HepG2 (cell line): ENCODE results near the gene AP3D1. TPM values are rescaled to one million over a fixed set of nuclear protein-coding genes. Genes with fewer than 3 reads are reported as not detected.

Experiments
- FOXK1 ChIP-seq: sonication (generic); formaldehyde crosslinking; IDR thresholded peaks from 2 replicates; pipeline ENCODE4 v1.4.0; 2020; ENCODE audit warnings: low read depth, missing genetic modification reagents, borderline replicate concordance
- HNRNPH1 ChIP-seq: fragments of 200-400 bp; formaldehyde crosslinking; optimal IDR thresholded peaks from 2 replicates; pipeline ENCODE3; 2017; ENCODE audit warnings: mild to moderate bottlenecking, low read depth, low read length
- KLF16 ChIP-seq, 2 experiments: sonication (generic) in 1 of 2; formaldehyde crosslinking in 1 of 2; IDR thresholded peaks; 2 replicates each; pipeline versions ENCODE4 v1.6.1 to v1.8.0; 2016 to 2023; ENCODE audit warnings: missing genetic modification reagents in 2 of 2, missing compliant biosample characterization in 1 of 2
- MED13 ChIP-seq: sonication (generic); formaldehyde crosslinking; IDR thresholded peaks from 2 replicates; pipeline ENCODE4 v1.5.0; 2020; ENCODE audit warnings: missing genetic modification reagents
- MEIS2 ChIP-seq: sonication (generic); formaldehyde crosslinking; IDR thresholded peaks from 2 replicates; pipeline ENCODE4 v1.9.0; 2021; ENCODE audit warnings: mild to moderate bottlenecking, missing genetic modification reagents
- NFIB ChIP-seq: sonication (generic); formaldehyde crosslinking; IDR thresholded peaks from 2 replicates; pipeline ENCODE4 v1.9.0; 2021; ENCODE audit warnings: missing genetic modification reagents, mild to moderate bottlenecking, borderline replicate concordance
- RFX5 ChIP-seq: IDR thresholded peaks from 2 replicates; pipeline ENCODE4 v1.6.1; 2011; ENCODE audit warnings: low read depth, low read length, improper control_type of control experiment
- SAP130 ChIP-seq: IDR thresholded peaks from 2 replicates; pipeline ENCODE4 v1.6.1; 2016; ENCODE audit warnings: low read depth
- SIN3B ChIP-seq: fragments of 150-350 bp; IDR thresholded peaks from 2 replicates; pipeline ENCODE4 v1.6.1; 2014; ENCODE audit warnings: low read length
- SMYD3 ChIP-seq: sonication (generic); formaldehyde crosslinking; IDR thresholded peaks from 2 replicates; pipeline ENCODE4 v1.8.1; 2023; ENCODE audit warnings: mild to moderate bottlenecking, missing genetic modification reagents
- TAF15 ChIP-seq: fragments of 200-400 bp; formaldehyde crosslinking; IDR thresholded peaks from one replicate; pipeline ENCODE4 v1.6.1; 2018; ENCODE audit warnings: mild to moderate bottlenecking, low read depth, low read length; ENCODE audit not compliant: poor library complexity, severe bottlenecking
- TP53 ChIP-seq: sonication (generic); formaldehyde crosslinking; conservative IDR thresholded peaks from 2 replicates; pipeline ENCODE4 v1.4.0; 2020; ENCODE audit warnings: missing genetic modification reagents
- ZBTB21 ChIP-seq: sonication (generic); formaldehyde crosslinking; IDR thresholded peaks from 2 replicates; pipeline ENCODE4 v1.4.0; 2020; ENCODE audit warnings: missing genetic modification reagents
- ZNF253 ChIP-seq: sonication (generic); formaldehyde crosslinking; IDR thresholded peaks from 2 replicates; pipeline ENCODE4 v1.8.0; 2022; ENCODE audit warnings: mild to moderate bottlenecking, missing genetic modification reagents, borderline replicate concordance
- ZNF30 ChIP-seq: sonication (generic); formaldehyde crosslinking; IDR thresholded peaks from 2 replicates; pipeline ENCODE4 v1.5.0; 2020; ENCODE audit warnings: mild to moderate bottlenecking, missing genetic modification reagents
- ZNF337 ChIP-seq: sonication (generic); formaldehyde crosslinking; IDR thresholded peaks from 2 replicates; pipeline ENCODE4 v1.5.1; 2020; ENCODE audit warnings: missing genetic modification reagents, low read depth, mild to moderate bottlenecking, borderline replicate concordance
- ZNF552 ChIP-seq: sonication (generic); formaldehyde crosslinking; IDR thresholded peaks from 2 replicates; pipeline ENCODE4 v1.9.0; 2022; ENCODE audit warnings: missing genetic modification reagents, mild to moderate bottlenecking, borderline replicate concordance
- ZNF644 ChIP-seq: IDR thresholded peaks from 2 replicates; pipeline ENCODE4 v1.6.1; 2016; ENCODE audit warnings: low read depth
- polyA plus RNA-seq, 8 experiments: library from polyadenylated mRNA; depleted of rRNA in 3 of 8; stranded (reverse) in 7 of 8; unstranded in 1 of 8; fragments of >200 nt; fragmentation: Illumina TruSeq in 4 of 8; extraction: Trizol in 4 of 8; gene quantifications; 2 replicates each; pipeline versions ENCODE4 v1.2.1 to v1.2.3, GENCODE V29; 2011 to 2016; ENCODE audit warnings: low read depth in 4 of 8, missing spikeins in 1 of 8, mixed read lengths in 1 of 8; ENCODE audit not compliant: insufficient read depth in 1 of 8
- total RNA-seq, 5 experiments: library from RNA; depleted of rRNA; stranded (reverse); fragments of >200 nt; fragmentation: Illumina TruSeq; extraction: Trizol; gene quantifications; 2 replicates each; pipeline ENCODE4 v1.2.3, GENCODE V29; 2016; ENCODE audit warnings: low read depth in 1 of 5
- TF ChIP-seq, protein P1 (sequence below): sonication (generic); formaldehyde crosslinking; IDR thresholded peaks from 2 replicates; pipeline ENCODE4 v1.8.1; 2023; ENCODE audit warnings: mild to moderate bottlenecking, missing genetic modification reagents
- TF ChIP-seq, protein P2 (sequence below): IDR thresholded peaks from 2 replicates; pipeline ENCODE4 v1.6.1; 2016; ENCODE audit warnings: mild to moderate bottlenecking, missing biosample characterization, missing genetic modification reagents
- TF ChIP-seq, protein P3 (sequence below): sonication (generic); formaldehyde crosslinking; IDR thresholded peaks from 2 replicates; pipeline ENCODE4 v1.8.1; 2023; ENCODE audit warnings: missing genetic modification reagents, inconsistent platforms, borderline replicate concordance
- TF ChIP-seq, protein P4 (sequence below): sonication (generic); formaldehyde crosslinking; IDR thresholded peaks from 2 replicates; pipeline ENCODE4 v1.5.1; 2020; ENCODE audit warnings: mild to moderate bottlenecking, missing genetic modification reagents, borderline replicate concordance
- TF ChIP-seq, protein P5 (sequence below), 2 experiments: sonication (generic) in 1 of 2; formaldehyde crosslinking in 1 of 2; IDR thresholded peaks; 2 replicates each; pipeline versions ENCODE4 v1.5.1 to v1.6.1; 2011 to 2020; ENCODE audit warnings: borderline replicate concordance in 1 of 2, low read depth in 1 of 2, low read length in 1 of 2, mild to moderate bottlenecking in 1 of 2, missing genetic modification reagents in 1 of 2, moderate library complexity in 1 of 2

AP3D1 gene
- total and polyA plus RNA-seq, 2 of the 13 experiments (the other 11 are each of a cell fraction or from before 2014, with no cell fraction given), result 68.0 to 82.6 TPM

DNA sequence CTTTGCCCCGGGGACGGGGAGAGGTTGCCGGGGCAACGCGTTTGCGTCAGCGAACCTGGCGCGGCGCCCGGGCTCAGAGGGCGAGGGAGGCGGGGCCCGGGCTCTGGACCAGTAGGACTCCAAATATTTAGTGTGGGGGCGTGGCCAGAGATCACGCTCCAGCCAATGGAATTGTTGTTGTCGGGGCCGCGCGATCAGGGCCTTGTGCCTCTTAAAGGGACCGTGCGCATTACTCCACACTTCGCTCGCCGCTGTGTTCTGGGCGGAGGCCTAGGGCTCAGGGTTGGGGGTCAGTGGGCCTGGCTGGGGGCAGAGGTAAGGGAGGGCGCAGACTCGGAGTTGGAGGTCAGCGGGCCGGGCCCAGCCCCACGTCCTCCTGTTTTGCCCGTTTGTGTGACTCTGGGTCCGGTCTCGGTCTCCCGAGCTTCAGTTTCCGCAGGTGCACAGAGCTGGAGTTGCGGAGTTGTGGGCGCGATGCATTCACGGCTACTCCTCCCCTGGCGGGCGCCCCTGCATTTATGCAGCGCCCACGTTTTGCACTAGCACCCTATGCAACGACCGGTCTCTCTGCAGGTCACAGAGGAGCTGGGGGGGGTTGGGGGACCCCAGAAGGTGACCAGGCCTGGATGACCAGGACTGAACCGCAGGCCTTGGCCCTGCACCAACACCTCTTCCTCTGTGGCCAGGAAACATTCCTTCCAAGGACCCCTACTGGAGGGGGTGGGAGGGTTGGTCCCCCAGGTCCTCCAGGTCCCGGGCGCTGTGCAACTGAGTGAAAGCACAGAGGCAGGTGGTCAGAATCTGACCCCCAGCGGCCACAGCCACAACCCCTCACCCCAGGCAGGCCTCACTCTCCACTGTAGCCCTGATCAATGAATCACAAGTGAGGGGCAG lies 89.6 kb downstream of the AP3D1 start (continued):
- TF ChIP-seq, protein P1, sequence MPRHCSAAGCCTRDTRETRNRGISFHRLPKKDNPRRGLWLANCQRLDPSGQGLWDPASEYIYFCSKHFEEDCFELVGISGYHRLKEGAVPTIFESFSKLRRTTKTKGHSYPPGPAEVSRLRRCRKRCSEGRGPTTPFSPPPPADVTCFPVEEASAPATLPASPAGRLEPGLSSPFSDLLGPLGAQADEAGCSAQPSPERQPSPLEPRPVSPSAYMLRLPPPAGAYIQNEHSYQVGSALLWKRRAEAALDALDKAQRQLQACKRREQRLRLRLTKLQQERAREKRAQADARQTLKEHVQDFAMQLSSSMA (CRISPR knock-in tag), result no peak
- TF ChIP-seq RFX5 (peak; percentile 95), ZNF337 (no peak), ZNF552 (CRISPR knock-in tag) (no peak), ZNF30 (CRISPR knock-in tag) (no peak), KLF16 (CRISPR knock-in tag; IDR thresholded peaks at IDR 0.05) (no peak), FOXK1 (CRISPR knock-in tag) (0 out of 2 replicates have a peak, but pooled peaks have one; percentile 9), SAP130 (0 out of 2 replicates have a peak, but pooled peaks have one; percentile 8), TP53 (CRISPR knock-in tag) (no peak), SMYD3 (CRISPR knock-in tag) (no peak), ZNF253 (CRISPR knock-in tag) (no peak), SIN3B (no peak), MEIS2 (no peak), ZBTB21 (CRISPR knock-in tag) (no peak), NFIB (no peak), HNRNPH1 (no peak), ZNF644 (CRISPR knock-in tag) (no peak), TAF15 (no peak), MED13 (CRISPR knock-in tag) (no peak)
- TF ChIP-seq, protein P2, sequence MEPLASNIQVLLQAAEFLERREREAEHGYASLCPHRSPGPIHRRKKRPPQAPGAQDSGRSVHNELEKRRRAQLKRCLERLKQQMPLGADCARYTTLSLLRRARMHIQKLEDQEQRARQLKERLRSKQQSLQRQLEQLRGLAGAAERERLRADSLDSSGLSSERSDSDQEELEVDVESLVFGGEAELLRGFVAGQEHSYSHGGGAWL (CRISPR knock-in tag), result no peak; the same call in 1 of the 2 replicates
- TF ChIP-seq, protein P3, sequence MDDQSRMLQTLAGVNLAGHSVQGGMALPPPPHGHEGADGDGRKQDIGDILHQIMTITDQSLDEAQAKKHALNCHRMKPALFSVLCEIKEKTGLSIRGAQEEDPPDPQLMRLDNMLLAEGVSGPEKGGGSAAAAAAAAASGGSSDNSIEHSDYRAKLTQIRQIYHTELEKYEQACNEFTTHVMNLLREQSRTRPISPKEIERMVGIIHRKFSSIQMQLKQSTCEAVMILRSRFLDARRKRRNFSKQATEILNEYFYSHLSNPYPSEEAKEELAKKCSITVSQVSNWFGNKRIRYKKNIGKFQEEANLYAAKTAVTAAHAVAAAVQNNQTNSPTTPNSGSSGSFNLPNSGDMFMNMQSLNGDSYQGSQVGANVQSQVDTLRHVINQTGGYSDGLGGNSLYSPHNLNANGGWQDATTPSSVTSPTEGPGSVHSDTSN, result no peak
- TF ChIP-seq, protein P4, sequence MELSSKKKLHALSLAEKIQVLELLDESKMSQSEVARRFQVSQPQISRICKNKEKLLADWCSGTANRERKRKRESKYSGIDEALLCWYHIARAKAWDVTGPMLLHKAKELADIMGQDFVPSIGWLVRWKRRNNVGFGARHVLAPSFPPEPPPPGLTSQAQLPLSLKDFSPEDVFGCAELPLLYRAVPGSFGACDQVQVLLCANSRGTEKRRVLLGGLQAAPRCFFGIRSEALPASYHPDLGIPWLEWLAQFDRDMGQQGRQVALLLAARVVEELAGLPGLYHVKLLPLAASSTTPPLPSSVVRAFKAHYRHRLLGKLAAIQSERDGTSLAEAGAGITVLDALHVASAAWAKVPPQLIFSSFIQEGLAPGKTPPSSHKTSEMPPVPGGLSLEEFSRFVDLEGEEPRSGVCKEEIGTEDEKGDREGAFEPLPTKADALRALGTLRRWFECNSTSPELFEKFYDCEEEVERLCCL, result 0 out of 2 replicates have a peak, but pooled peaks have one; percentile 57
- TF ChIP-seq, protein P5, sequence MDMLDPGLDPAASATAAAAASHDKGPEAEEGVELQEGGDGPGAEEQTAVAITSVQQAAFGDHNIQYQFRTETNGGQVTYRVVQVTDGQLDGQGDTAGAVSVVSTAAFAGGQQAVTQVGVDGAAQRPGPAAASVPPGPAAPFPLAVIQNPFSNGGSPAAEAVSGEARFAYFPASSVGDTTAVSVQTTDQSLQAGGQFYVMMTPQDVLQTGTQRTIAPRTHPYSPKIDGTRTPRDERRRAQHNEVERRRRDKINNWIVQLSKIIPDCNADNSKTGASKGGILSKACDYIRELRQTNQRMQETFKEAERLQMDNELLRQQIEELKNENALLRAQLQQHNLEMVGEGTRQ (IDR thresholded peaks at IDR 0.05; ENCODE audit: low read depth, low read length), result no peak
- TF ChIP-seq, protein P5 (CRISPR knock-in tag; IDR thresholded peaks at IDR 0.05; ENCODE audit: borderline replicate concordance), result no peak
